HCEC 1CT (cell line): Measurements from ENCODE around the gene TXNL4A.

Experiments
- DNase-seq: peaks from one replicate; pipeline ENCODE4 v3.0.0-alpha.2; 2017

Gene TXNL4A

DNA sequence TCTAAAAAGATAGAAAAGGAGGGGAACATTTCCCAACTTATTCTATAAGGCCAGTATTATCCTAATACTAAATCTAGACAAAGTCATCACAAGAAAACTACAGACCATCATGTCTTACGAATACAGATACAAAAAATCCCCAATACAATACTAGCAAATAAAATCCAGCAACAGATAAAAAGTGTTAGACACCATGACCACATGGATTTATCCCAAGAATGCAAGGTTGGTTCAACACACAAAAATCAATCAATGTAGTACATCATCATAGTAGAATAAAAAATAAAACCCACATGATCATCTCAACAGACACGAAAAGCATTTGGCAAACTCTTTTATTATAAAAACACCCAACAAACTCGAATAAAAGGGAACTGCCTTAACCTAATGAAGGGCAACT lies 55.5 kb downstream of the TXNL4A start:
- DNase-seq: no peak

DNA sequence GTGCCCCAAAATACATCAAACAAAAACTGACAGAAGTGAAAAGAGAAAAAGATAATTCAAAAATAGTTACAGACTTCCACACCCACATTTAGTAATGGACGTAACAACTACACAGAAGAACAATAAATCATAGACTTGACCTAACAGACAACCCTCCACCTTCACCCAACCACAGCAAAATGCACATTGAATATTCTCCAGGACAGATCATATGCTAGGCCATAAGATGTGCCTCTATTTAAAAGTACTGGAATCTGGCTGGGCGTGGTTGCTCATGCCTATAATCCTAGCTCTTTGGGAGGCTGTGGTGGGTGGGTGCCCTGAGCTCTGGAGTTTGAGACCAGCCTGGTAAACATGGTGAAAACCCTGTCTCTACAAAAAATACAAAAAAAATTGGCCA lies 56.9 kb downstream of the TXNL4A start:
- no peak for DNase-seq

GRCh38 chr18:79930020-79930642 lies 58.2 kb downstream of the TXNL4A start:
- DNase-seq: peak; percentile 16

DNA sequence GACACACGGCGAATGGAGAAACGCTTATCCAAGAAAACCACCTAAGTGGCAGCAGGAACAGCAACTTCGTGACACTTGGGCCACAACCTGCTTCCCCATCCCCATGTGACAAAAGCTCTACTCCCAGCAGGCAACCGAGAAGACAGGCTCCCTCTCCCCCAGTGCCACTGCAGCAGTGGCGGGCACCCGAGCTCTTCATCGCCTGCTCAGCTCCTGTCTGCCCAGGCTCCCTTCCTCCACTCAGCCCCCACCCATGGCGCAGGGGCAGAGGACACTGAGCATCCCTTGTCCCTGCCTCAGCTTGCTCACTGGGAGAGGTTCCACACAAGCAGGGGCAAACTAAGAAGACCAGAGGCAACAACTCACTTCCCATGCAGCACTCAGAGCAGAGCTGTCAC lies 59.8 kb downstream of the TXNL4A start:
- no peak for DNase-seq

- no peak for DNase-seq
Observed at GRCh38 chr18:79927607-79928562, 60.5 kb downstream of the TXNL4A start.

DNA sequence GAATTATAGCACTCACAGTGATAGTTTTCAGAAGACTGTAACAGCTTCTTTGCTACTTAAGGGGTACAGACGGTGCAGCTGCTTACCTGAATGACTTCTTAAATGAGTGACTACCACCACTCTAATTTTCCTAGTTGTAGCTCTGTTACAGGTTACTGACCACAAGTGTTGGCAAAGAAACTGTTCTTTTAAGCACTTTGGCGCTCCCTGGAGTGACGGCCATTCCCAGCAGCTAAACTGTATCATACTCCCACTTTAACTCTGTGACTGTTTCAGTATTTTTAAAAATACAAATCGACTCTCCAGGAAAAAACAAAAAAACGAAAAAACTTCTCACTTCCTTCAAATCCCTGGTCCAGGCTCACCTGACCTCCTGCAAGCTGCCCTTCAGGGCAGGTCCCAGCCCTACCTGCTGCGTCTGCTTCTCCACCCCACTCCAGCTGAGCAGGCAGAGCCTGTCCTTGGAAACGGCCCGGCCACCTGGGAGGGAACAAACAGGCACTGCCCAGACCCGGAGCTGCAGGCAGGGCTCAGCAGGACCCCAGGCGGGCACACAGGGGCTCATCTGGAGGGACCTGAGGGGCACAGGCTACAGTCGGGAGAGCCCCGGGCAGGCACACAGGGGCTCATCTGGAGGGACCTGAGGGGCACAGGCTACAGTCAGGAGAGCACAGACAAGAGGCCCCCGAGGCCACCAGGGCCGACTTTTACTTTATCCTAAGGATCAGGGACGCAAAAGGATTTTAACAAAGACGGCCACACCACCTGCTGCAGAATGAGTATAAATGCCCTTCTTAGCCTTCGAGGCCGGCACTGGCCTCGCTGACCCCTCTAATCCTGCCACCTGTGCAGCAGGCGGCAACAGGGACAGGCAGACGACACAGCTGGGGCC lies 61.4 kb downstream of the TXNL4A start:
- no peak for DNase-seq

- no peak for DNase-seq
Observed at GRCh38 chr18:79926306-79926705, 62.1 kb downstream of the TXNL4A start.

DNA sequence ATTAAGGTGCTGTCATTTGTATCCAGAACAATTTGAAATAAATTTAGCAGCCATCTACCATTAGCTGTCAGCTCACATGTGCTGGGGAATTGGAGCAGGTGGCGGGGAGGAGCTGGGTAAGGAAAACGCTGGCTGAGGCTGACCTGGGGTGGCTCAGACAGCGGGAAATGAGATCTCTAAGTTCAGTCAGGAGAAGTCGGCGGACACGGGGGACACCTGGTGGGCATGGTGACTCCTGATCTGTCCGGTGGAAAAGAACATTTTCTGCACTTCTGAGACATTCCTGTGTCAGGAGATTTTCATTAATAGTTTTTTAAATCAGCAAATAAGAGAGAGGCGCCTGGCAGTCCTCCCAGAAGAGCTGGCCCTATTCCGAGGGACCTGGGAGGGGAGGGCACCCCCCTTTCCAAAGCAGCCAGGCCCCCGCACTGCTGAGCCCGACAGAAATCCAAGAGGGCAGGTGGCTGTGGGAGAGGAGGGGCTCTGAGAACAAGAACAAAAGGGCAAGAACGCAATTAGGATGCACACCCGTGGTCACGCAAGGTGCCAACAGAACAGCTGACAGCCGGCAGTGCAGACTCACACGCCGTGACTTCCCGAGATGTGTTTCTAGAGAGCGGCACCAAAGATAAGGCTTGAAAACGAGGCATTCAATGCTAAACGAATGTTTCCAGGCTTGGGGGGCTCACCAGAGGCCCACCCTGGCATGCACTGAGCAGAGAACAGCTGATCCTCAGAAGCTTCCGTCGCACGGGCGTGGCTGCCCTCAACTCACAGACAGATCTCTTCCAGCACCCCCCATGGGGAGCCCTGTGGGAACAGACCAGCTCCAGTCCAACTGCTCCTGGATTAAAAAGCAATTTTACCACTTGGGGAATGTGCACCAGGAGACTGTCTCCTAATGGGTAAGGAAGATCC lies 63.3 kb downstream of the TXNL4A start:
- DNase-seq: no peak

GRCh38 chr18:79923896-79924585 lies 64.3 kb downstream of the TXNL4A start:
- no peak for DNase-seq

DNA sequence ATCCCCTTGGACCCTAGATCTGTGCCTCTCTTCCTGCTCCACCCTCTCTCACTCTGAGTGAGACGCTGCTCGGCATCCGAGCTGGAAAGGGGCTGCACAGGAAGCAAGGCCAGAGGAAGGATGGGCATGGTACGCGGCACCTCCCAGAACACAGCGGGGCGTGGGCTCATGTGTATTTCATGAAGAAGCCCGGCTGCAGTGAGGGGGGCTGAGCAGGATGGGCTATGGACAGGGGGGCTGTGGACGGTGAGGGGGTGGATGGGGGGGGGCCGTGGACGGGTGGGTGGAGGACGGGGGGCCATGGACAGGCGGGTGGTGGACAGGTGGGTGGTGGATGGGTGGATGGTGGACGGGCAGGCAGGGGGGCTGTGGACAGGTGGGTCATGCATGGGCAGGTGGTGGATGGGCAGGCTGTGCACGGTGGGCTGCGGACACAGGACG lies 65.4 kb downstream of the TXNL4A start:
- DNase-seq: no peak

DNA sequence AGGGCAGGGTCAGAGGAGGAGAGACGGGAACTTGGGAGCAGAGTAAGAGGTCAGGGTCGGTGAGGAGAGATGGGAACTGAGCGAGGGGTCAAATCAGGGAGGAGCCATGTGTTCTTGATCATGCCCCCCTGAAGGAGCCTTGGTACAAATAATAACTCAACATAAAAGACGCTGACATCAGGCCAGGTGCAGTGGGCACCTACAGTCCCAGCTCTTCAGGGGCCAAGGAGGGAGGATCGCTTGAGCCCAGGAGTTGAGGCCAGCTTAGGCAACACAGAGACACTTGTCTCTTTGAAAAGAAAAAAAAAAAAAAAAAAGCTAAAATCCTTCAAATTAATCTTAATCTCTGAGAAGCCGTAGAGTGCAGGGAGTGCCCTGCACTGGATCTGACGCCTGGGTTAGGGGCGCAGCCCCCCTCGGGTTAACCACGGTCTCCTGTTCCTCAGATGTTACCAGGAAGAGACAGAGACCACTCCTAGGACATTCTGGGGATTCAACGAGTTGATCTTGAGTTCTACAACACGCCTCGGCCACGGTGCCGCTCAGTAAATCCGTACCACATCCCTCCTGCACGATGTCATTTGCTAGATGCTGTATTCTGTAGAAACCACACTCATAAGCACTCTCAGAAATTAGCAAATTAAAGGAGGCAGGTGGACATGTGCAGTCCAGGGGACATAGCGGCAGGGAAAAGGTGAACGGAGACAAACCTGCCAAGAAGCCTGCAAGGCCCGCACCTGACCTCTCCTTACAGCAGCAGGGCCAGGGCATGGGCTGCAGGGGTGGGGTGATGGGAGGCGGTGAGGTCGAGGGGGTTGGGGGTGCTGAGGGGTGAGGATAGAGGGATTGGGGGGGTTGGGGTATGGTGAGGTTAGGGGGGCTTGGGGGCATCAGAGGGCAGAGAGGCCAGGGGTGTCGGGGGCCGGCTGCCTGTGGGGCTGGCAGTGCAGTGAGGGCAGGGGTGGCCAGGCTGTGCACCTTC lies 66.1 kb downstream of the TXNL4A start:
- DNase-seq: no peak
